ENCODE measurements around the gene HAPLN1.

- TF ChIP-seq, protein P1, sequence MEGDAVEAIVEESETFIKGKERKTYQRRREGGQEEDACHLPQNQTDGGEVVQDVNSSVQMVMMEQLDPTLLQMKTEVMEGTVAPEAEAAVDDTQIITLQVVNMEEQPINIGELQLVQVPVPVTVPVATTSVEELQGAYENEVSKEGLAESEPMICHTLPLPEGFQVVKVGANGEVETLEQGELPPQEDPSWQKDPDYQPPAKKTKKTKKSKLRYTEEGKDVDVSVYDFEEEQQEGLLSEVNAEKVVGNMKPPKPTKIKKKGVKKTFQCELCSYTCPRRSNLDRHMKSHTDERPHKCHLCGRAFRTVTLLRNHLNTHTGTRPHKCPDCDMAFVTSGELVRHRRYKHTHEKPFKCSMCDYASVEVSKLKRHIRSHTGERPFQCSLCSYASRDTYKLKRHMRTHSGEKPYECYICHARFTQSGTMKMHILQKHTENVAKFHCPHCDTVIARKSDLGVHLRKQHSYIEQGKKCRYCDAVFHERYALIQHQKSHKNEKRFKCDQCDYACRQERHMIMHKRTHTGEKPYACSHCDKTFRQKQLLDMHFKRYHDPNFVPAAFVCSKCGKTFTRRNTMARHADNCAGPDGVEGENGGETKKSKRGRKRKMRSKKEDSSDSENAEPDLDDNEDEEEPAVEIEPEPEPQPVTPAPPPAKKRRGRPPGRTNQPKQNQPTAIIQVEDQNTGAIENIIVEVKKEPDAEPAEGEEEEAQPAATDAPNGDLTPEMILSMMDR (IDR thresholded peaks at IDR 0.05): no peak
- no peak for TF ChIP-seq POLR2A (IDR thresholded peaks at IDR 0.05)
These were observed 25.2 kb upstream of the HAPLN1 start for GRCh38 chr5:83745816-83746215.

Measured in prostate gland (tissue), 2 donors.